Neutrophil (primary cell): ENCODE data around the gene E2F3.

ENCODE experiments used
- H3K27ac ChIP-seq: fragments of 200-600 bp; sonication (generic); 2 replicates; pipeline ENCODE4 v1.5.1; 2016; ENCODE audit warnings: mild to moderate bottlenecking, moderate library complexity
- H3K27me3 ChIP-seq: fragments of 200-600 bp; sonication (generic); 2 replicates; pipeline ENCODE4 v1.6.0; 2016; ENCODE audit warnings: mild to moderate bottlenecking
- H3K36me3 ChIP-seq: fragments of 200-600 bp; sonication (generic); 2 replicates; pipeline ENCODE4 v1.5.1; 2017
- H3K4me1 ChIP-seq, 2 experiments: fragments of 200-600 bp in 1 of 2; sonication (generic) in 1 of 2; 1 replicate in 1 of 2; 2 replicates in 1 of 2; pipeline versions ENCODE4 v1.5.1 to v1.6.1; 2013 to 2016; ENCODE audit warnings: low read depth in 1 of 2, low read length in 1 of 2, mild to moderate bottlenecking in 1 of 2, moderate library complexity in 1 of 2; ENCODE audit not compliant: control insufficient read depth in 1 of 2, insufficient read depth in 1 of 2
- H3K4me3 ChIP-seq, 2 experiments: fragments of 200-600 bp in 1 of 2; sonication (generic) in 1 of 2; 1 replicate in 1 of 2; 2 replicates in 1 of 2; pipeline ENCODE4 v1.5.1; 2013 to 2016; ENCODE audit warnings: low read depth in 1 of 2, low read length in 1 of 2, mild to moderate bottlenecking in 1 of 2, moderate library complexity in 1 of 2
- H3K9me3 ChIP-seq: fragments of 200-600 bp; sonication (generic); 2 replicates; pipeline ENCODE4 v1.5.1; 2016
- TF ChIP-seq, protein P1 (sequence below): fragments of 200-600 bp; sonication (generic); IDR thresholded peaks from 2 replicates; pipeline ENCODE4 v1.5.1; 2016; ENCODE audit warnings: antibody characterized with exemption

E2F3 gene

DNA sequence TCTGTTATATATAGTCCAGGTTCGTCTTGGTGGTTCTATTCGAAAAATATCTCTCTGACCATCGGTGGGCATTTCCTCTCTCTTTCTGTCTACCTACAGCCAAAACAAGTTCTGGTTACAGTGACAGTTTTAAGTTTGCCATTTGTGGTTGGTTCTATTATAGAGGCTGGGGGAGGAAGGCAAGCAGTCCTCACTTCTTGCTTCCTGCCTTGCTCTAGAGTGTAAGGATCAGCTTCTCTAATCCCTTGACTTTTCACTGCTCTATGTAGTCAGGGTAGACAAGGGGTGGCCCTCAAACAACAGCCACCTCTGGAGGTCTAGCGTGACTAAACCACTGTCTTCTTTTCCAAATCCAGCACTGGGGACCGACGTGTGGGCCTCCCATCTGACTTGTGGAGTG lies 16.1 kb downstream of the E2F3 start:
- TF ChIP-seq, protein P1, sequence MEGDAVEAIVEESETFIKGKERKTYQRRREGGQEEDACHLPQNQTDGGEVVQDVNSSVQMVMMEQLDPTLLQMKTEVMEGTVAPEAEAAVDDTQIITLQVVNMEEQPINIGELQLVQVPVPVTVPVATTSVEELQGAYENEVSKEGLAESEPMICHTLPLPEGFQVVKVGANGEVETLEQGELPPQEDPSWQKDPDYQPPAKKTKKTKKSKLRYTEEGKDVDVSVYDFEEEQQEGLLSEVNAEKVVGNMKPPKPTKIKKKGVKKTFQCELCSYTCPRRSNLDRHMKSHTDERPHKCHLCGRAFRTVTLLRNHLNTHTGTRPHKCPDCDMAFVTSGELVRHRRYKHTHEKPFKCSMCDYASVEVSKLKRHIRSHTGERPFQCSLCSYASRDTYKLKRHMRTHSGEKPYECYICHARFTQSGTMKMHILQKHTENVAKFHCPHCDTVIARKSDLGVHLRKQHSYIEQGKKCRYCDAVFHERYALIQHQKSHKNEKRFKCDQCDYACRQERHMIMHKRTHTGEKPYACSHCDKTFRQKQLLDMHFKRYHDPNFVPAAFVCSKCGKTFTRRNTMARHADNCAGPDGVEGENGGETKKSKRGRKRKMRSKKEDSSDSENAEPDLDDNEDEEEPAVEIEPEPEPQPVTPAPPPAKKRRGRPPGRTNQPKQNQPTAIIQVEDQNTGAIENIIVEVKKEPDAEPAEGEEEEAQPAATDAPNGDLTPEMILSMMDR, result no peak
- no peaks in the 10 kb centered on the region for H3K27me3 ChIP-seq
- H3K36me3 ChIP-seq, result peaks cover 8% of the 10 kb centered on the region
- H3K4me1 ChIP-seq, result peaks cover 41 to 68% of the 10 kb centered on the region in 2 experiments
- H3K9me3 ChIP-seq, result no peaks in the 10 kb centered on the region
- peak overlapping the region; percentile 52 for H3K27ac ChIP-seq
- H3K4me3 ChIP-seq, result no peak overlapping the region

DNA sequence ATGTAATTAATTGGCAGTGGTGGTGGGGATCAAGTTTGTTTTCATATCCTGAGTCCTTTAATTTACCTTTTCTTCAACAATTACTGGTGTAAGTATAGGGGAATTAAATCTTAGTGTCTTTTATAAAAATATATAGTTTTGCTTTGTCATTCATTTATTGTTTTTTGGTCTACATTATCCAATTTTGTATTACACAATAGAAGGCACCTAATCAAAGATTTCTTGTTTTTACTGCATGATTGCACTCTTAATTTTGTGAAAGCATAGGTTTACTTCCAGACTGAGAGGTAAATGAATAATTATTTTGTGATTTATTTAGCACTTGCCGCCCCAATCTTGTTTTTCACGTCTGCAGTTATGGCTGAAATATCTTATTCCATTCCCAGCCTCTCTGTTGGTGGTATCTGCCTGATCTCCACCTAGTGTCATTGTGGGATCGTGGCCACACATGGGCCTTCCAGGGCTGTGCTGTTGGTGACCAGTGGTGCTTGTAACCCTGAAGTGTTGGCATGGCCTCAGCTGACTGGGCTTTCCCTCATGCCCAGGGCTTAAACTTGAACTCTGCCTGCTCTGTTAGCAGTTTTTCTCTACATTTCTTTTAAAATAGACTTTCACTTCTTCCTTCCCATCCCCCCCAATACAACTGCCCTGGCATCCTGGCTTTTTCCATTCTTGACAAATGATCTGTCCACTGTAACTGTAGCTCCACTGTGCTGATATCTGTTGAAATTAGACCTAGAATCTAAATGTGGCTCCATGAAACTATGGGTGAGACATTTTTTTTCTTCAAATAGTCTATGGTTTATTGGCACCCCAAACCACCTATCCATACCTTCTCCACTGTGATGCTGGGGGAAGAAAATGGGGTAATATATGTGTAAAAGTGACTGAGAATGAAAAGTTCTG lies 24.8 kb downstream of the E2F3 start:
- TF ChIP-seq, protein P1, result no peak
- peaks cover 50 to 61% of the 10 kb centered on the region in 2 experiments for H3K4me1 ChIP-seq
- H3K27ac ChIP-seq, result peak overlapping the region; percentile 80
- no peaks in the 10 kb centered on the region for H3K9me3 ChIP-seq
- H3K36me3 ChIP-seq, result peaks cover 5% of the 10 kb centered on the region
- H3K4me3 ChIP-seq, result no peak overlapping the region
- H3K27me3 ChIP-seq, result no peaks in the 10 kb centered on the region

DNA sequence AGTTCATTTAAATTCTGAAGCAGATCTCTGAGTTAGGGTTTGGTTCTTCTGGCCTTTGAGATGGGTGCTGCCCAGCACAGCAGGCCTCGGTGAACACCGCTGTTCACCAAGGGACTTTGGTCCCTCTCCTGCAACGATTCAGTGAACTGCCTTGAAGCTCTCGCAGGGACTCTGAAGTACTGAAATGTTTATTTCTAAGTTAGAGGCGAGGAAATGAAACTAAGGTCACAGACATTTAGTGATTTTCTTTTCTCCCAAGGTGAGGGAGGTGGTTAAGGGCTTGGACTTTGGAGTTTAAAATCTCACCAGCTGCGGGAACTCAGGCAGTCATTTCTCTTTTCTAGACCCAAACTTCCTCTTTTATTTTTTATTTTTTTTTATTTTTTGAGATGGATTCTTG lies 26.2 kb downstream of the E2F3 start:
- H3K36me3 ChIP-seq, result peaks cover 9% of the 10 kb centered on the region
- no peaks in the 10 kb centered on the region for H3K9me3 ChIP-seq
- H3K27ac ChIP-seq, result peak overlapping the region; percentile 80
- no peaks in the 10 kb centered on the region for H3K27me3 ChIP-seq
- TF ChIP-seq, protein P1, result no peak
- H3K4me3 ChIP-seq, result no peak overlapping the region
- peaks cover 50 to 59% of the 10 kb centered on the region in 2 experiments for H3K4me1 ChIP-seq

DNA sequence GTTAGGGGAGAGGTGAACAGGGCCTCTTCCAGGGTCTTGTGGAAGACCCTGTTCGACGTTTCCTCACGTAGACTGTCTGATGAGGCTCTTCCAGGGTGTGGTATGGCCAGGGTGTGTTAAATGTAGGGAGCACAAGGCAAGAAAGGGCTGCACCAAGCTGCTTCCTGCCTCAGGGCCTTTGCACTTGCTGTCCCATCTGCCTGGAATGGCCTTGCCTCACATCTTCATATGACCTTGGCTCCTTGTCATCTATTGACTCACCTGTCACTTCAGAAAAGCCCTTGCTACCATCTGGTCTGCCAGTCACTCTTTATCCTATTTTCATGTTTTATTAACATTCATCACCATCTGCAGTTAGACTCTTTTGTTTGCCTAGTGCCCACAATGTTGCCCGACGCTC lies 31.0 kb downstream of the E2F3 start:
- Histone ChIP-seq H3K4me1 (peaks cover 9 to 10% of the 10 kb centered on the region in 2 experiments), H3K27ac (no peak overlapping the region), H3K4me3 (no peak overlapping the region), H3K9me3 (no peaks in the 10 kb centered on the region), H3K36me3 (peaks cover 9% of the 10 kb centered on the region), H3K27me3 (no peaks in the 10 kb centered on the region)
- TF ChIP-seq, protein P1, result no peak

DNA sequence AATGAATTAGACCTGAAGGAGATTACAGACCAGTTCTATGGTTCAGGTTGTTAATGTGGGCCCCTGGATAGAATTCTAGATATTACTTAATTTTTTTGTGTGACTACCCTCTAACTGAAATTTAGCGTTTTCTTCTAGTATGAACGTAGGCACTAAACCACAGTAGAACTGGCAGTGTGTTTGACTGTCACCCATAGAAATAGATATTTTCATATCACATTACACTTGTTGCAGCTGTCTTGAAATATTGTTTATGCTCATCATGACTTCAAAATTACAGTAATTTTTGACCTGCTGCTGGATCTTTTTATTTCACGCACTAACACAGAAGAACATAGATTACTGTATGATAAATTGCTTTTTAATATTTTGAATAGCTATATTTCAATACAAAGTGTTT lies 31.6 kb downstream of the E2F3 start:
- H3K4me3 ChIP-seq, result no peak overlapping the region
- TF ChIP-seq, protein P1, result no peak
- H3K9me3 ChIP-seq, result no peaks in the 10 kb centered on the region
- no peaks in the 10 kb centered on the region for H3K27me3 ChIP-seq
- H3K36me3 ChIP-seq, result peaks cover 9% of the 10 kb centered on the region
- peaks cover 3 to 4% of the 10 kb centered on the region in 2 experiments for H3K4me1 ChIP-seq
- no peak overlapping the region for H3K27ac ChIP-seq
